ENCODE measurements around the gene CASP9. TPM values are rescaled to one million over a fixed set of nuclear protein-coding genes. Genes with fewer than 3 reads are reported as not detected.

The CASP9 gene
- 10 to 100 TPM in 3 of 4 donors, 1 to 10 TPM in 1; 7.4 to 34.0 (median 26.2) TPM for total RNA-seq

GRCh38 chr1:15524021-15524282 is at the start of gene CASP9:
TSS of gene CASP9 (minus strand) at chr1:15524215. CDS start at chr1:15524200, 15 bp downstream.
- Histone ChIP-seq H3K9me3 (no peaks in the 10 kb centered on the region), H3K36me3 (no peaks in the 10 kb centered on the region), H3K27ac (peak within 1 kb of the TSS; percentile 93 to 99 (median 96)), H3K4me3 (peak within 1 kb of the TSS; percentile 74 to 78 (median 76)), H3K4me1 (peaks cover 0 to 31% (median 5%) of the 10 kb centered on the region in 4 donors), H3K27me3 (no peaks in the 10 kb centered on the region)
- DNase-seq, result no peak
- TF ChIP-seq POLR2A (IDR thresholded peaks at IDR 0.05), result peak in 1 of 2 donors; percentile 88
- peak in 1 of 6 experiments; percentile 10 for TF ChIP-seq CTCF (IDR thresholded peaks at IDR 0.05)

GRCh38 chr1:15573477-15573876 is 49.5 kb upstream of the CASP9 start:
- Histone ChIP-seq H3K27ac (no peak overlapping the region), H3K36me3 (peaks cover 0 to 34% (median 0%) of the 10 kb centered on the region in 3 donors), H3K9me3 (no peaks in the 10 kb centered on the region), H3K4me3 (no peak overlapping the region), H3K27me3 (no peaks in the 10 kb centered on the region), H3K4me1 (no peaks in the 10 kb centered on the region)
- DNase-seq, result no peak
- TF ChIP-seq CTCF (IDR thresholded peaks at IDR 0.05) (no peak), POLR2A (IDR thresholded peaks at IDR 0.05) (no peak)

- no peak overlapping the region for H3K4me3 ChIP-seq
Observed at GRCh38 chr1:15571266-15571665, 47.3 kb upstream of the CASP9 start.

GRCh38 chr1:15570861-15571260 is 46.8 kb upstream of the CASP9 start:
- no peak for DNase-seq
- Histone ChIP-seq H3K27me3 (no peaks in the 10 kb centered on the region), H3K27ac (no peak overlapping the region), H3K4me1 (no peaks in the 10 kb centered on the region), H3K9me3 (no peaks in the 10 kb centered on the region), H3K36me3 (peaks cover 0 to 55% (median 0%) of the 10 kb centered on the region in 3 donors), H3K4me3 (no peak overlapping the region)
- no peak for TF ChIP-seq POLR2A (IDR thresholded peaks at IDR 0.05)
- TF ChIP-seq CTCF (IDR thresholded peaks at IDR 0.05), result no peak

More at GRCh38 chr1:15571266-15571665, 47.3 kb upstream of the CASP9 start:
- Histone ChIP-seq H3K27me3 (no peaks in the 10 kb centered on the region), H3K27ac (no peak overlapping the region), H3K9me3 (no peaks in the 10 kb centered on the region), H3K4me1 (no peaks in the 10 kb centered on the region), H3K36me3 (peaks cover 0 to 51% (median 0%) of the 10 kb centered on the region in 3 donors)
- TF ChIP-seq POLR2A (IDR thresholded peaks at IDR 0.05) (no peak), CTCF (IDR thresholded peaks at IDR 0.05) (no peak)
- no peak for DNase-seq

- Histone ChIP-seq H3K27me3 (no peaks in the 10 kb centered on the region), H3K27ac (no peak overlapping the region), H3K4me3 (no peak overlapping the region), H3K9me3 (no peaks in the 10 kb centered on the region), H3K4me1 (no peaks in the 10 kb centered on the region), H3K36me3 (peaks cover 0 to 60% (median 0%) of the 10 kb centered on the region in 3 donors)
- no peak for DNase-seq
- TF ChIP-seq POLR2A (IDR thresholded peaks at IDR 0.05) (no peak), CTCF (IDR thresholded peaks at IDR 0.05) (no peak)
Observed at GRCh38 chr1:15568387-15569073, 44.5 kb upstream of the CASP9 start.
